ENCODE results near the gene ITGA7.

The ITGA7 gene

GRCh38 chr12:55745361-55746173 lies 37.9 kb upstream of the ITGA7 start:
- ChIA-PET POLR2A (ENCODE audit: low non-redundant PET) (no interaction called here), CTCF (no interaction called here)
- DNase-seq (ENCODE audit: low spot score) = no peak
- peak overlapping the region; percentile 38 for H3K27ac ChIP-seq
- TF ChIP-seq CTCF (conservative IDR thresholded peaks at IDR 0.05; ENCODE audit: low read depth) = no peak

DNA sequence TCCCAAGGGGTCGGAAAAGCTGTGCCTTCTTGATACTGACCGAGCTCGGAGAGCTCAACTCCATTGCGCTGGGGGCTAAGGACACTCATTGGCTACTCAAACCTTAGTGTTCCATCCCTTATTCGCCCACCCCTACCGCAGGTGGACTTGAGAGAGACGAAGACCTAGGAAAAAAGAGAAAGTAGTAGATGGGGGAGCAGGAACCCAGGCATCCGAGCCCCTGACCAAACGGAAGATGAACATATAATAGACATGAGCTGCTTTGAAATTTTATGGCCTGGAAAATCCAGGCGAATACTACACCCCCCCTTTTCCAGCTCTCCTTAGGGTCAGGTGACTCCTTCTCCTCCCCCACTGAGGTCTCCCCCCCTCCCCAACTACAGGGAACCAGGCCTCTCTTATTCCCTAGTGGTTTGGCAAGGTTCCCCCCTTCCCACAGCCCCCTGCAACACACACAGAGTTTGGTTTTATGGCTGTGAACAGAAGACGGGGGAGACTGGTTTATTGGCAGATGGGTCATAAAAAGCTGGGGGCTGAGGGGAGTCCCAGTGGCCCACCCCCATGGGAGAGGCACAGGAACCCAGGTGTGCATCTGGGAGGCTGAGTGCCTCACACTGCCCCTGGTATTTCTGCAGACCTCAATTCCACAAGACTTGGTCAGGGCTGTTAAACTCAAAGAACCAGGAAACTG lies 36.8 kb upstream of the ITGA7 start:
- peak overlapping the region; percentile 83 for H3K27ac ChIP-seq
- POLR2A ChIA-PET (ENCODE audit: low non-redundant PET) = interaction anchor here (0.6 kb wide), 1 partner anchor 20 kb away, joined by 19 read pairs; no protein-coding TSS in a partner anchor
- TF ChIP-seq CTCF (conservative IDR thresholded peaks at IDR 0.05; ENCODE audit: low read depth) = no peak
- no peak for DNase-seq (ENCODE audit: low spot score)
- CTCF ChIA-PET = interaction anchor here (0.6 kb wide), 1 partner anchor 559 kb away, joined by 5 read pairs; no protein-coding TSS in a partner anchor

- peak overlapping the region; percentile 83 for H3K27ac ChIP-seq
- ChIA-PET CTCF (interaction anchor here (0.6 kb wide), 1 partner anchor 559 kb away, joined by 5 read pairs; no protein-coding TSS in a partner anchor), POLR2A (ENCODE audit: low non-redundant PET) (no interaction called here)
- no peak for TF ChIP-seq CTCF (conservative IDR thresholded peaks at IDR 0.05; ENCODE audit: low read depth)
- peak; percentile 46 for DNase-seq (ENCODE audit: low spot score)
These were observed 36.0 kb upstream of the ITGA7 start for GRCh38 chr12:55743406-55744339.

- CTCF ChIA-PET = no interaction called here
- no peak for TF ChIP-seq CTCF (conservative IDR thresholded peaks at IDR 0.05; ENCODE audit: low read depth)
- POLR2A ChIA-PET (ENCODE audit: low non-redundant PET) = no interaction called here
- DNase-seq (ENCODE audit: low spot score) = peak; percentile 80
- peak within 1 kb of the TSS; percentile 83 for H3K27ac ChIP-seq
These were observed 35.2 kb upstream of the ITGA7 start, which contains the start of gene GDF11 for GRCh38 chr12:55742719-55743405. Gene GDF11, plus strand, starts transcription at chr12:55743122. Its CDS starts 195 bp downstream, at chr12:55743317.

DNA sequence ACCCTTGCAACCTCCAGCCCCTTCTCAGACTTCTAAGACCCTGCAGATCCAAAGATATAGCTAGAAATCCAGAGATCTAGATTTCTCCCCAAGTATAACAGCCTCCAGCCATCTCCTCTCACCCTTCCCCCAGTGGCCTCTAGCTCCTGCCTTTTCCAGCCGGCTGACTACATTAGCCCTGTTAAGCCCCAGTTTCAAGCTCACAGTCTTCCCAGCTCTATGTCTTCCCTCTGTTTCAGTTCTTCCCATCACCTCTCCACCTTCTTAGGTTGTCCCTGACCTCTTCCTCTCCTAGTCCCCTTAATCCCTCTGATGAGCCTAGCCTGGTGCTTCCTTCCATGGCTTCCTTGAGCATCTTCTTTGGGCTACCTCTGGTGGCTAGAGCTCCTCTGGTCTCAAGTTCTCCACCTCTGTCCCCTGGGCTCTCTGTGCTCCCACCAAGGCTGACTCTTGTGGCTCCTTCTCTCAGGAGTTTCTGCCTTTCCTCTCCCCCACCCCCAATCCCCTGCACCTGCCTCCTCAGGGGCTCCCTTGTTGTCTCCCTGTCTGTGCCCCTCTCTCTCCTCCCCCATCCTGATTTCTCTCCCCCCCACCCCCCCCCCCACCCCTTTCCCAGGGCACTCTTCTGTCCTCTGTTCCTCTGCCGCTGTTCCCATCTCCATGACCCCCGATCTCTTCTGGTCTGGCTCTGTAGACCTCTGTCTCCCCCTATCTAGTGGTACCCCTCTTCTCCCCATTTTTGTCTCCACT lies 34.4 kb upstream of the ITGA7 start:
- POLR2A ChIA-PET (ENCODE audit: low non-redundant PET) = no interaction called here
- no peak for TF ChIP-seq CTCF (conservative IDR thresholded peaks at IDR 0.05; ENCODE audit: low read depth)
- DNase-seq (ENCODE audit: low spot score) = no peak
- CTCF ChIA-PET = no interaction called here
- H3K27ac ChIP-seq = no peak overlapping the region

Measured in RWPE1 (cell line).